ENCODE data around the gene TEX12.
A peak's percentile ranks its signal among the peaks of the same experiment; 100 is the strongest.
"Not testable (repeated sequence)": the region's sequence is repeated elsewhere in the genome, so short reads cannot be mapped to it uniquely, and the experiment has no call there.

The TEX12 gene

GRCh38 chr11:112167145-112167544 lies at the start of gene TEX12:
Gene TEX12 (plus strand): TSS chr11:112167372. CDS start chr11:112169269, 1,897 bp downstream.
- DNase-seq, result no peak

- DNase-seq, result no peak
These were observed 49.0 kb upstream of the TEX12 start for GRCh38 chr11:112118176-112118575.

- no peak for DNase-seq
These were observed 45.1 kb upstream of the TEX12 start for GRCh38 chr11:112121981-112122615.

GRCh38 chr11:112123129-112123528 lies 44.0 kb upstream of the TEX12 start:
- DNase-seq, result no peak

- DNase-seq, result no peak
These were observed 40.1 kb upstream of the TEX12 start for GRCh38 chr11:112127056-112127455.

GRCh38 chr11:112128483-112129121 lies 38.6 kb upstream of the TEX12 start:
- peak; percentile 91 for DNase-seq

- no peak for DNase-seq
These were observed 37.5 kb upstream of the TEX12 start for GRCh38 chr11:112129656-112130055.

- DNase-seq, result no peak
These were observed 34.4 kb upstream of the TEX12 start for GRCh38 chr11:112132737-112133136.

- DNase-seq, result no peak
These were observed 32.7 kb upstream of the TEX12 start for GRCh38 chr11:112134473-112134872.

GRCh38 chr11:112143597-112143996 lies 23.6 kb upstream of the TEX12 start:
- DNase-seq, result no peak

- DNase-seq, result no peak
These were observed 16.7 kb upstream of the TEX12 start for GRCh38 chr11:112150517-112150916.

GRCh38 chr11:112156153-112156955 lies 10.8 kb upstream of the TEX12 start:
- no peak for DNase-seq

GRCh38 chr11:112156956-112157766 lies 10.0 kb upstream of the TEX12 start:
- DNase-seq, result peak; percentile 98

- DNase-seq, result no peak
These were observed 7.8 kb upstream of the TEX12 start for GRCh38 chr11:112159098-112160065.

- DNase-seq, result no peak
These were observed 6.9 kb upstream of the TEX12 start for GRCh38 chr11:112160091-112160848.

GRCh38 chr11:112161012-112161411 lies 6.2 kb upstream of the TEX12 start:
- no peak for DNase-seq

- DNase-seq, result not testable (repeated sequence)
These were observed 5.0 kb upstream of the TEX12 start for GRCh38 chr11:112162200-112162599.

- peak; percentile 30 for DNase-seq
These were observed 4.2 kb upstream of the TEX12 start for GRCh38 chr11:112162761-112163546.

- DNase-seq, result no peak
These were observed 3.1 kb upstream of the TEX12 start, which contains the start of gene IL18 for GRCh38 chr11:112163875-112164685. Gene IL18 (minus strand): TSS chr11:112164094. CDS start chr11:112155053, 9,041 bp downstream.

Data from EL (cell line).